OCI-LY3 (cell line): ENCODE data around the gene HTR3A.

ENCODE experiments used
- EZH2phosphoT487 ChIP-seq: fragments of 200-600 bp; shearing (Covaris generic); IDR thresholded peaks from 2 replicates; pipeline ENCODE4 v1.6.1; 2018; ENCODE audit warnings: antibody characterized with exemption, mixed run types, low read depth
- TF ChIP-seq, protein P1 (sequence below): fragments of 200-600, 300-600 bp; sonication (generic); IDR thresholded peaks from 2 replicates; pipeline ENCODE4 v1.5.1; 2014; ENCODE audit warnings: antibody characterized with exemption, low read length, low read depth

DNA sequence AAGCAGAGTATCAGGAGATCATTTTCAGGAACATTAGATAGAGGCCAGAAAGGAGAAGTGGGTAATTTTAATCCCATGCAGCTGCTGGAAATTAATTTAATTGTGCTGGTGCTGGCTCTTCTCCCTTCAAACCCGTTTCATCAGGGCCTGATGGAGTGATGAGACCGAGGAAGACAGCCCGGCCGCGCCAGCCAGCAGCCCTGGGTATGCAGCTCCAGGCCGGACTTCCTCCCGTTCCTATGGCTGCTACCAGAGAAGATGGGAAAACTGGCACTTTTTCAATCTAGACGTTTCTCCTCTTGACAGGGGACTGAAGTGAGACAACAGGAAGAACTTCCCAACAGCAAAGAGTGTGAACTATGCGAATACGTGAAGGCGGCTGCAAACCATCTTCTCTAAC lies 60.0 kb downstream of the HTR3A start:
- TF ChIP-seq, protein P1, sequence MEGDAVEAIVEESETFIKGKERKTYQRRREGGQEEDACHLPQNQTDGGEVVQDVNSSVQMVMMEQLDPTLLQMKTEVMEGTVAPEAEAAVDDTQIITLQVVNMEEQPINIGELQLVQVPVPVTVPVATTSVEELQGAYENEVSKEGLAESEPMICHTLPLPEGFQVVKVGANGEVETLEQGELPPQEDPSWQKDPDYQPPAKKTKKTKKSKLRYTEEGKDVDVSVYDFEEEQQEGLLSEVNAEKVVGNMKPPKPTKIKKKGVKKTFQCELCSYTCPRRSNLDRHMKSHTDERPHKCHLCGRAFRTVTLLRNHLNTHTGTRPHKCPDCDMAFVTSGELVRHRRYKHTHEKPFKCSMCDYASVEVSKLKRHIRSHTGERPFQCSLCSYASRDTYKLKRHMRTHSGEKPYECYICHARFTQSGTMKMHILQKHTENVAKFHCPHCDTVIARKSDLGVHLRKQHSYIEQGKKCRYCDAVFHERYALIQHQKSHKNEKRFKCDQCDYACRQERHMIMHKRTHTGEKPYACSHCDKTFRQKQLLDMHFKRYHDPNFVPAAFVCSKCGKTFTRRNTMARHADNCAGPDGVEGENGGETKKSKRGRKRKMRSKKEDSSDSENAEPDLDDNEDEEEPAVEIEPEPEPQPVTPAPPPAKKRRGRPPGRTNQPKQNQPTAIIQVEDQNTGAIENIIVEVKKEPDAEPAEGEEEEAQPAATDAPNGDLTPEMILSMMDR = no peak
- no peak for TF ChIP-seq EZH2phosphoT487
